GM18526 (cell line): Measurements from ENCODE around the gene BRINP2.

Experiments
- POLR2A ChIP-seq: IDR thresholded peaks from 3 replicates; pipeline ENCODE4 v1.6.1; 2011; ENCODE audit not compliant: insufficient read length; ENCODE audit errors: extremely low read depth

Gene BRINP2

GRCh38 chr1:177270863-177271262 lies 100.1 kb downstream of the BRINP2 start:
- TF ChIP-seq POLR2A, result no peak

- TF ChIP-seq POLR2A, result no peak
Observed at GRCh38 chr1:177273141-177273540, 102.4 kb downstream of the BRINP2 start.

- no peak for TF ChIP-seq POLR2A
Observed at GRCh38 chr1:177274687-177275211, 104.0 kb downstream of the BRINP2 start.

- TF ChIP-seq POLR2A, result no peak
Observed at GRCh38 chr1:177275736-177276135, 105.0 kb downstream of the BRINP2 start.

DNA sequence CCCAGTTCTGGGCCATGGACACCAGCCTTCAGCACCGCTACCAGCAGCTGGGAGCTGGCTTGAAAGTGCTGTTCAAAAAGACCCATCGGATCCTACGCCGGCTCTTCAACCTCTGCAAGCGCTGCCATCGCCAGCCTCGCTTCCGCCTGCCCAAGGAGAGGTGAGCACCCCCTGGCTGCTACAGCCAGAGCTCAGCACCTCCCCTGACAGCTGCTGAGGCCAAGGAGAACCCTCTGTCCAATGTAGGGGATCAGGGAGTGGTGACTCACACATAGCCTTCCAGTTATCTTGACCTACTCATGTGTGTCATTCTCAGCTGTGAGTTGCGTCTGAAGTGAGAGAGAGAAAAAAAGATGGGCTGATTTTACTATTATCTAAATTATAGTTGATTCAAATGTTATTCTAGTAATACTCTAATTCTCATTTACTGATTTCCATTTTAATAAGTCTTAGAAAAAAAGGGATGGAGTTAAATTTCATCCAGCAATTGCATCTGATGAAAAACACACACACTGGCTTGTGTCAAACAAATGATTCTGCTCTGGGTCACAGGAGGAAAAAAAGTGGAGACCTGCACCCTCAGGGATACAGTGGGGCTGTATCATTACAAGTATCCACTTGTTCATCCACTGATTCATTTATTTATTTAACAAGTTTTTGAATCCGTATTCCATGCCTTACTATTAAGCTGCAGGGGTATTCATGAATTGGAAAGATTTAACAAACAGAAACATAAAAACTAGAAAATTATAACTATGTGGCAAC lies 108.0 kb downstream of the BRINP2 start:
- TF ChIP-seq POLR2A, result no peak

DNA sequence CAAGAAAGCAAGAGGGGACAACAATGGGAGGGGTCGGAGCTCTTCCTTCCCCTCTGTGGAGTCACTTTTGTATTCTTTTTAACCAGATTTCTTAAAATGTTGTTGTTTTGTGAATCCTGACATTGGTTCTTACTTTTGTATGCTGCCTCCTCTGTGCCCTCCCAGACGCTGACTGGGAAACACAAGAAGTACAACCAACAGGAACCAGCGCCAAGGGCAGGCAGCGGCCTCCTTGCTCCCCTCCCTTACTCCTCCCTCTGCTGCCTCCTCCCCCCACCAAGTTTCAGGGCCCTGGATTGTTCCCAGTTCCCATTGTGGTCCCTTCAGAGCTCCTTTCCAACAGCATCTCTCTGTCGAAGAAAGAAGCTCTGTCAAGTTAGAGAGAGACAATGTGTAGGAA lies 111.1 kb downstream of the BRINP2 start:
- no peak for TF ChIP-seq POLR2A

DNA sequence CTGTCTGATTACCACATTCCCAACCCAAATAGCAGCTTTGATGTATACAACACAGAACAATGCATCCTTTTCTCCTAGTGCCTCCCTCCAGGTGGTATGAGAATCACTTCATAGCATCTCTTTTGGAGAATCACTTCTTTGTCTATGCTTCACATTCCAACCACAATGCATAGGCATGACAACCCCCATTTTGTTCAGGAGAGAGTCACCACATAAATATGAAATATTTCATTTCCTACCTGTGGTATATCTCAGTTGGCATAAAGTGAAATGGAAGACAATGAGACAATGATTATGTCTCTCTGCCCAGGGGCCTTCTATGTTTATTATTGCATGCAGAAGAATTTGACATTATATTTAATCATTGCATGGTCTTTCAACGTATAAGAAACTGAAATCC lies 112.2 kb downstream of the BRINP2 start:
- no peak for TF ChIP-seq POLR2A

- TF ChIP-seq POLR2A, result no peak
Observed at GRCh38 chr1:177283380-177283779, 112.6 kb downstream of the BRINP2 start.

DNA sequence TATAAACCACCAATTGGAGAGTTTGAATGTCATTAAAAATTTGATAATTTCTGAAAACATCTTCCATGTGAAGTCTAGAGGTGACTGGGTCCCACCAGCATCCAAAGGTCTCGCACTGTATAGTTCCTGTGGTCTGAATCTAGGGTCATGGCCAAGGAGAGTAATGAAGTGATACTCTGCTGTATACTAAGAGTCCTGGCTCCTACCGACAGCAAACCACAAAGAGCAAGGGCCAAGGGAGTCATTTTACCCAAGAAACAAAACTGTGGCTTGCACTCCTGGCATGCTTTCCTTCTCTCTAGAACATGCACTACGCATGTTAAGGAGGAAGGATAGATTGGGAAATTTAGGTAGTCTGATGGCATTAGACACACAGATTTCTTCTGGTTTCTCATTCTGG lies 115.6 kb downstream of the BRINP2 start:
- no peak for TF ChIP-seq POLR2A

DNA sequence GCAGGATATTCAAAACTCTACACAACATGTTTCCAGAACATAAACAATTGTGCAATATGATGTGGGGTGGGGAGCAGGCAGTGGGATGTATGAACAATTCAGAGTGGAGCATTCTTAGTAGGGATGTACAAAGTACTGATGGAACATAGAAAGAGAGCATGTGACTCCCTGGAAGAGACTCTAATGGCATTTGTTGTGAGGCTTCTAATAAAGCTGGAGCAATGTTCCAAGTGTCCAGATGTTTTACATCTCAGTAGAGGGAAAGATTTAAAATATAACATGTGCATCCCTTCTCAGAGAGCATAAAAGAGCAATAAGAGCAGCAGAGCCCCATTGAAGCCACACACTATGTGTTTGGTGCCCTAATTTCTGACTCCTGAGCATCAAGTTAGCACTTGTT lies 116.5 kb downstream of the BRINP2 start:
- no peak for TF ChIP-seq POLR2A

DNA sequence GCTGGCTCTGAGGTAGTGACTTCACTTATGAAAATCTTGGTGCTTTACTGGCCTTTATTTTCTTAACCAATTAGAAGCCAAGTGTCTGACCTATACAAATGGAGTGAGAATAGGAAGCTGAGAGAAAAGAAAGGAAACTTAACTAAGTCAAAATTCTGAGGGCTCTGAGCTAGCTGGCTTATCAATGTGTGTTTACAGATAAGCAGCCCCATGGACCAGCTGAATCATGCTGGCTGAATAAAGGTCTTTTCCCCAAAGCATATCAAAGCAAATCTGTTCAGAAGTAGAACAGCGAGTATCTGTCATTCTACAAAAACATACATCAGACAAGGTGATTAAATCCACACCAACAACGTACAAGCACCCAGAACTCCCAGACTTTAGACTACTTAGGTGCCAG lies 117.2 kb downstream of the BRINP2 start:
- TF ChIP-seq POLR2A, result no peak

GRCh38 chr1:177289532-177289931 lies 118.8 kb downstream of the BRINP2 start:
- TF ChIP-seq POLR2A, result no peak

- no peak for TF ChIP-seq POLR2A
Observed at GRCh38 chr1:177300431-177300830, 129.7 kb downstream of the BRINP2 start.

- no peak for TF ChIP-seq POLR2A
Observed at GRCh38 chr1:177301425-177302124, 130.8 kb downstream of the BRINP2 start.

- TF ChIP-seq POLR2A, result no peak
Observed at GRCh38 chr1:177302357-177303044, 131.7 kb downstream of the BRINP2 start.
